ENCODE results near the gene GALNT10.

GALNT10 gene

DNA sequence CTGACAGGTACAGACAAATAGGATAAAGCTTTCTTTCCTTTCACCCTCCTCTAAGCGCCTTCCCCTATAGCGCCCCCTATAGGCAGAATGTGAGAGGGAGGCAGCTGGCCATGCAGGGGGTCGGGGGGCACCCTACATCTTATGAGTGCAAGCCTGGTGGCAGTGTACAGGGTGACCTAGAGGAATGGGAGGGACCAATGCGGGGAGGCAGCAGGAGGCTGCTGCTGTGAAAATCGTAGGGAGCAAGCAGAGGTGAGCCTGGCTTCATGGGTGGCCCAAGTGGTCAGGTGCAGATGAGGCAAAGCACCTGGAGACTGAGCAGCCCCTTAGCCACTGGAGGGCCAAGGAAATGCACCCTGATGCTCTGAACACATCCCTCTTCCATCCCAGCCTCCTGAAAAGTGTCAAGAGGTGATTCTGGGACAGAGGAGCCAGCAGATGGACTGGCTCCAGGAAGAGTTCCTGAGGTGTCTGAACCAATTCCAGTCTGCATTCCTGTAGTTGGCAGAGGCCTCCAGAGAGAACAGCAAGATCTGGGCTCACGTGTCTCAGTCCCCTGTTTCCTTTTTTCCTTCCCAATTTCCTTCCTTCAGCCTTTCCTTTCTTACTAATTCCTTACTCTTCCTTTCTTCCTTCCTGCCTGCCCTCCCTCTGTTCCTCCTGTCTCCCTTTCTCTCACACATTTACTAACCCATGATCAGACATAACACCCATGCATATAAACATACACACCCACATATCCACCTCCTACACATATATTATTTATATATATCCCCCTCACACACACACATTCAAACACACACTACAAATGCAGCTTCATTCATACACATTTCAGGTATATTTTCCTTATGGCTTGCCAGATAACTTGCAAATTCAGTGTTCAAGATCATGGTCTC lies 32.8 kb upstream of the GALNT10 start:
- Histone ChIP-seq H3K9me3 (ENCODE audit: insufficient read depth, low read length) (no peaks in the 10 kb centered on the region), H3K4me3 (ENCODE audit: insufficient read length, low read depth) (no peak overlapping the region), H3K27me3 (ENCODE audit: insufficient read depth, insufficient read length) (no peaks in the 10 kb centered on the region), H3K4me1 (ENCODE audit: insufficient read depth, insufficient read length) (no peaks in the 10 kb centered on the region), H3K9ac (ENCODE audit: insufficient read length, low read depth) (no peak overlapping the region), H3K36me3 (ENCODE audit: insufficient read depth, insufficient read length, low read length) (no peaks in the 10 kb centered on the region)
- TF ChIP-seq SUZ12 (IDR thresholded peaks at IDR 0.05; ENCODE audit: extremely low read depth, insufficient read depth, insufficient read length) (no peak), ZNF274 (IDR thresholded peaks at IDR 0.05; ENCODE audit: low read depth, low read length) (no peak), YY1 (IDR thresholded peaks at IDR 0.05; ENCODE audit: insufficient read depth, insufficient read length) (no peak)
- no peak for DNase-seq (ENCODE audit: low read depth, low spot score)

- Histone ChIP-seq H3K4me1 (ENCODE audit: insufficient read depth, insufficient read length) (no peaks in the 10 kb centered on the region), H3K9me3 (ENCODE audit: insufficient read depth, low read length) (no peaks in the 10 kb centered on the region), H3K9ac (ENCODE audit: insufficient read length, low read depth) (no peak overlapping the region), H3K4me3 (ENCODE audit: insufficient read length, low read depth) (no peak overlapping the region), H3K27me3 (ENCODE audit: insufficient read depth, insufficient read length) (no peaks in the 10 kb centered on the region), H3K36me3 (ENCODE audit: insufficient read depth, insufficient read length, low read length) (no peaks in the 10 kb centered on the region)
- no peak for DNase-seq (ENCODE audit: low read depth, low spot score)
- TF ChIP-seq ZNF274 (IDR thresholded peaks at IDR 0.05; ENCODE audit: low read depth, low read length) (no peak), YY1 (IDR thresholded peaks at IDR 0.05; ENCODE audit: insufficient read depth, insufficient read length) (no peak), SUZ12 (IDR thresholded peaks at IDR 0.05; ENCODE audit: extremely low read depth, insufficient read depth, insufficient read length) (no peak)
Observed at GRCh38 chr5:154158379-154158737, 32.2 kb upstream of the GALNT10 start.

DNA sequence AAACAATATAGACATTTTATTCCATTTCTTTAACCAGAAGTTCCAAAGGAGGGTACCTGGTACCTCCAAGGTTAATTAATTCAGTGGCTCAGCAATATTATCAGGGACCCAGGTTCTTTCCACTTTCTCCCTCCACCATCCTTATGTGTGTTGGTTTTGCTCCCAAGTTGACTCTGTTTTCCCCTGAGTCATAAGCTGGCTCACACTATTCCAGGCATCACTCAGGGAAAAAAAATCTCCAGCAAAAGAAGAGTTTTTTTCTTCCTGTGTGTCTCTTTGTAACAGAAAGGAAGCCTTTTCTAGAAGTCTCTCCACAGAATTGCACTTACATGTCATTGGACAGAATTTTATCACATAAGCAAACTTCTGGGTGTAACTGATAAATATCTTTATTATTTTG lies 31.2 kb upstream of the GALNT10 start:
- DNase-seq (ENCODE audit: low read depth, low spot score): no peak
- Histone ChIP-seq H3K9ac (ENCODE audit: insufficient read length, low read depth) (no peak overlapping the region), H3K9me3 (ENCODE audit: insufficient read depth, low read length) (no peaks in the 10 kb centered on the region), H3K27me3 (ENCODE audit: insufficient read depth, insufficient read length) (no peaks in the 10 kb centered on the region), H3K4me3 (ENCODE audit: insufficient read length, low read depth) (no peak overlapping the region), H3K4me1 (ENCODE audit: insufficient read depth, insufficient read length) (no peaks in the 10 kb centered on the region), H3K36me3 (ENCODE audit: insufficient read depth, insufficient read length, low read length) (no peaks in the 10 kb centered on the region)
- TF ChIP-seq SUZ12 (IDR thresholded peaks at IDR 0.05; ENCODE audit: extremely low read depth, insufficient read depth, insufficient read length): no peak
- no peak for TF ChIP-seq YY1 (IDR thresholded peaks at IDR 0.05; ENCODE audit: insufficient read depth, insufficient read length)
- no peak for TF ChIP-seq ZNF274 (IDR thresholded peaks at IDR 0.05; ENCODE audit: low read depth, low read length)

DNA sequence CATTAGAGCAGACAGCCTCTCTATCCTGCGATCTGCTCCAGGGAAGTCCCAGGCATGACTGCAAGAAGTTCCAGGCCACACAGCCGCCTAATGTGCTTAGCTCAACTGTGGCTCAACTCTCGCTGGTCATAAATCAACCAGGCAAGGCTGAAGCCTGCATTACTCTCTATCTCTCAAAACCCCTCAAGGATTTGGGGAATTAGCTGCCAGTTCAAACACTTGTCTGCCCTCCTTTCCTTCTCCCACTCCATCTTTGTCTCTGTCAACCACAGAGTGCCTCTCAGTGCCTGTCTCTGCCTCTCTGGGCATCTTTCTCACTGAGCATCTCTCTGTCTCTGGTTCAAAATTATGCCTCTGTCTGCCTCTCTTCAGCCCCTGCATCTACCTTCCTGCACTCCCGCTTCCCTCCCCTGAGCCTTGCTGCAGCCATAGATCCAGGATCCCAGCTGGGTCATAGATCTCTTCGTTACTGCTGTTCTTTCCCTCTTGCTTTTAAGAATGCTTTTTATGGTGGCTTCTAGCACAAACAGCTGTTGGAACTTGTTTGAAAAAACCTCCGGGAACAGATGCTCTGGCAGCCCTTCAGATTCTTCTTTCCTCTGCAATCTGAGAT lies 27.9 kb upstream of the GALNT10 start:
- Histone ChIP-seq H3K4me3 (ENCODE audit: insufficient read length, low read depth) (no peak overlapping the region), H3K9me3 (ENCODE audit: insufficient read depth, low read length) (no peaks in the 10 kb centered on the region), H3K27me3 (ENCODE audit: insufficient read depth, insufficient read length) (no peaks in the 10 kb centered on the region), H3K4me1 (ENCODE audit: insufficient read depth, insufficient read length) (no peaks in the 10 kb centered on the region), H3K36me3 (ENCODE audit: insufficient read depth, insufficient read length, low read length) (no peaks in the 10 kb centered on the region), H3K9ac (ENCODE audit: insufficient read length, low read depth) (no peak overlapping the region)
- TF ChIP-seq ZNF274 (IDR thresholded peaks at IDR 0.05; ENCODE audit: low read depth, low read length) (no peak), SUZ12 (IDR thresholded peaks at IDR 0.05; ENCODE audit: extremely low read depth, insufficient read depth, insufficient read length) (no peak), YY1 (IDR thresholded peaks at IDR 0.05; ENCODE audit: insufficient read depth, insufficient read length) (no peak)
- no peak for DNase-seq (ENCODE audit: low read depth, low spot score)

DNA sequence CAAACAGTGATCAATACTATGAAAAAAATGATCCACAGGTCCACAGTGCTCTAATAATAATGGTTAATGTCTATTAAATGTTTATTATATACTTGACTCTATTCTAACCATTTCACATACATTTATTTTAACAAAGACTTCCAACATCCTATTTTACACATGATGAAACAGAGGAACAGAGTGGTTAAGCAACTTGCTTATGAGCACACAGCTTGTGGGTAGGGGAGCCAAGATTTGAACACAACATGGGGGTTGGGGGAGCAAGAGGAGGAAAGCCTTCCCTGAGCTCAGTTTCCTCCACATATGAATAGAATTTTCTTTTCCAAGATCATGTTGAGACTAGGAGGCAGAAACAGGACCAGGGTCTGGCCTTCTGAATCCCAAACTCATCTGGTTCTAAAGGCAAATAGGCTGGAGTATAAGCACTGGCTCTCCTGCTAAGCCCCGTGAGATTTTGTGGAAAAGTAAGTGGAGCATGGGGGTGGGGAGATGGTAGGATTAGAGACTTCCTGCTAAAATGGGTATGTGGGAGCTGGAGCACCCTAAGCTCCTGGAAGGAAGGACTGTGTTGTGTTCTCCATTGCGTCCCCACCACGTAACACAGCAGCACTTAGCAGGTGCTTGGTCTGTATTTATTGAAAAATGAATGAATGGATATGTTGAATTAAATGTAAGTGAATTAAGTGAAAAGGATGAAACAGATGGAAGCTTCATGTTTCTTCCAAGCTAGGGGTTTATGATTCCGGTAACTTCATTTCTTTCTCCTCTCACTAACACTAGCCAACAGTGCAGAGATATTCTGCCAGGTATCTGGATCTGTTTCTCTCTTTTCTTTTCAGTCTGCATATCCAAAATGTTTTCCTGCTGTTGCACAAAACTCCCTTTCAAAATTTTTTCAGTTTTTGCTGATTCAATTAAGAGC lies 26.9 kb upstream of the GALNT10 start:
- no peak overlapping the region for H3K9ac ChIP-seq (ENCODE audit: insufficient read length, low read depth)
- TF ChIP-seq ZNF274 (IDR thresholded peaks at IDR 0.05; ENCODE audit: low read depth, low read length): no peak
- TF ChIP-seq YY1 (IDR thresholded peaks at IDR 0.05; ENCODE audit: insufficient read depth, insufficient read length): no peak
- TF ChIP-seq SUZ12 (IDR thresholded peaks at IDR 0.05; ENCODE audit: extremely low read depth, insufficient read depth, insufficient read length): no peak
- H3K4me1 ChIP-seq (ENCODE audit: insufficient read depth, insufficient read length): no peaks in the 10 kb centered on the region
- no peaks in the 10 kb centered on the region for H3K9me3 ChIP-seq (ENCODE audit: insufficient read depth, low read length)
- no peak overlapping the region for H3K4me3 ChIP-seq (ENCODE audit: insufficient read length, low read depth)
- H3K27me3 ChIP-seq (ENCODE audit: insufficient read depth, insufficient read length): no peaks in the 10 kb centered on the region
- DNase-seq (ENCODE audit: low read depth, low spot score): no peak
- H3K36me3 ChIP-seq (ENCODE audit: insufficient read depth, insufficient read length, low read length): no peaks in the 10 kb centered on the region

- H3K9ac ChIP-seq (ENCODE audit: insufficient read length, low read depth): no peak overlapping the region
- no peaks in the 10 kb centered on the region for H3K9me3 ChIP-seq (ENCODE audit: insufficient read depth, low read length)
- DNase-seq (ENCODE audit: low read depth, low spot score): no peak
- H3K4me1 ChIP-seq (ENCODE audit: insufficient read depth, insufficient read length): no peaks in the 10 kb centered on the region
- no peak overlapping the region for H3K4me3 ChIP-seq (ENCODE audit: insufficient read length, low read depth)
- no peaks in the 10 kb centered on the region for H3K27me3 ChIP-seq (ENCODE audit: insufficient read depth, insufficient read length)
- no peak for TF ChIP-seq YY1 (IDR thresholded peaks at IDR 0.05; ENCODE audit: insufficient read depth, insufficient read length)
- no peak for TF ChIP-seq ZNF274 (IDR thresholded peaks at IDR 0.05; ENCODE audit: low read depth, low read length)
- no peak for TF ChIP-seq SUZ12 (IDR thresholded peaks at IDR 0.05; ENCODE audit: extremely low read depth, insufficient read depth, insufficient read length)
- H3K36me3 ChIP-seq (ENCODE audit: insufficient read depth, insufficient read length, low read length): no peaks in the 10 kb centered on the region
Observed at GRCh38 chr5:154164249-154164581, 26.3 kb upstream of the GALNT10 start.

Measured in NT2/D1 (cell line).